MG63 (cell line): ENCODE results near the gene KLLN. TPM values are rescaled to one million over a fixed set of nuclear protein-coding genes. Genes with fewer than 3 reads are reported as not detected.
A peak's percentile ranks its signal among the peaks of the same experiment; 100 is the strongest.
"Not testable (repeated sequence)": the region's sequence is repeated elsewhere in the genome, so short reads cannot be mapped to it uniquely, and the experiment has no call there.

Source experiments
- DNase-seq: peaks from one replicate; pipeline ENCODE4 v3.0.0-alpha.2; 2020
- H3K27me3 ChIP-seq: fragments of 250-450 bp; sonication (Bioruptor Pico); 2 replicates; pipeline ENCODE4 v1.5.1; 2020; ENCODE audit warnings: mild to moderate bottlenecking, moderate library complexity
- H3K36me3 ChIP-seq: fragments of 250-450 bp; sonication (Bioruptor Pico); 2 replicates; pipeline ENCODE4 v1.5.1; 2020; ENCODE audit warnings: mild to moderate bottlenecking, moderate library complexity
- H3K4me3 ChIP-seq: fragments of 250-450 bp; sonication (Bioruptor Pico); 2 replicates; pipeline ENCODE4 v1.5.1; 2020; ENCODE audit warnings: mild to moderate bottlenecking, moderate library complexity
- H3K9me3 ChIP-seq: fragments of 250-450 bp; sonication (Bioruptor Pico); 2 replicates; pipeline ENCODE4 v1.5.1; 2020; ENCODE audit warnings: mild to moderate bottlenecking, moderate library complexity
- total RNA-seq: library from RNA; depleted of rRNA; stranded (reverse); fragments of >200 nt; shearing (Covaris generic); gene quantifications from 2 replicates; pipeline ENCODE4 v1.2.3, GENCODE V29; 2014; ENCODE audit warnings: low replicate concordance

Gene KLLN
- total RNA-seq, 1 experiment from 2014 or later, result not detected

GRCh38 chr10:87872828-87873227 lies 9.5 kb upstream of the KLLN start:
- DNase-seq, result no peak
- no peak overlapping the region for H3K4me3 ChIP-seq
- no peaks in the 10 kb centered on the region for H3K27me3 ChIP-seq
- H3K9me3 ChIP-seq, result no peaks in the 10 kb centered on the region
- H3K36me3 ChIP-seq, result no peaks in the 10 kb centered on the region; the same call in 1 of the 2 replicates

DNA sequence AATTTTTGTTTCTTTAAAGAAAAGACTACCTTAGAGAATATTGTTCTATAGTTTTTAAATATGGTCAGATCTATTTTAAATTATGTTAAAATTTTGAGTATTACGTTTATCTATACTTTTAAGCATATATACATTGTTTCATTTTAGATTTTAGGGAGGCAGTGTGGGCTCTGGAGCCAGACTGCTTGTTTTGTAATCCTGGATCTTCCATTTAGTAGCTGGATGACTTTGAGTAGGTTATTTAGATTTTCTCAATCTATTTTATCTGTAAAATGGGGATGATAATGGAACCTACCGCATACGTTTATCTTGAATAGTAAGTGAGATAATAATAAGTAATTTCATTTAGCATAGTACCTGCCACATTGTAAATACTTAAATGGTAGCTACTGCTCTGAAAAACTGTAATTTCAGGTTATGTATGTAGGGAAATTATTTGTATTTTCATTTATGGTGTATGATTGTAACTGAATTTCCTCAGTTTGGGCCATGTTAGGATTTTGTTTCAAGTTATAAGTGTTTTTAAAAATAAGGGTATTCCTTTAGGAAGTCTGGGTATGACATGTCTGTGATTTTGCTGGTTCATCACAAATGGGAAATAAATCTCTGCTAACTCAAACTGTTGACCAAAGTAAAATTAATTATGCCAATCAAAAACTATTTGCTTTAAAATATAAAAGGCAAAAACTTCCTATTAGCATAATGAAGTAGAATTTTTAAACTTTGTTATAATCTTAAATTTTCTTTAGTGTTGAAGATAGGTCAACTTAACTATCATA lies 6.6 kb upstream of the KLLN start:
- DNase-seq, result no peak
- Histone ChIP-seq H3K4me3 (no peak overlapping the region), H3K9me3 (no peaks in the 10 kb centered on the region), H3K36me3 (no peaks in the 10 kb centered on the region; the same call in none of the 2 replicates), H3K27me3 (no peaks in the 10 kb centered on the region)

DNA sequence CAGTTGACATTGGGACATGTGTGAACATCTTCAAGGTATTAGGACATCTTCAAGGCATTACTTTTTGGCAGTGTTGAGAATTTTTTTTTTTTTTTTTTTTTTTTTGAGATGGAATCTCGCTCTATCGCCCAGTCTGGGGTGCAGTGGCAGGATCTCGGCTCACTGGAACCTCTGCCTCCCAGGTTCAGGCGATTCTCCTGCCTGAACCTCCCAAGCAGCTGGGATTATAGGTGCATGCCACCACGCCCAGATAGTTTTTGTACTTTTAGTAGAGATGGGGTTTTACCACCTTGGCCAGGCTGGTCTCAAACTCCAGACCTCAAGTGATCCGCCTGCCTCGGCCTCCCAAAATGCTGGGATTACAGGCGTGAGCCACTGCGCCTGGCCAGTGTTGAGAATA lies 5.8 kb upstream of the KLLN start:
- not testable (repeated sequence) for H3K4me3 ChIP-seq, H3K36me3 ChIP-seq, H3K9me3 ChIP-seq, DNase-seq, H3K27me3 ChIP-seq

DNA sequence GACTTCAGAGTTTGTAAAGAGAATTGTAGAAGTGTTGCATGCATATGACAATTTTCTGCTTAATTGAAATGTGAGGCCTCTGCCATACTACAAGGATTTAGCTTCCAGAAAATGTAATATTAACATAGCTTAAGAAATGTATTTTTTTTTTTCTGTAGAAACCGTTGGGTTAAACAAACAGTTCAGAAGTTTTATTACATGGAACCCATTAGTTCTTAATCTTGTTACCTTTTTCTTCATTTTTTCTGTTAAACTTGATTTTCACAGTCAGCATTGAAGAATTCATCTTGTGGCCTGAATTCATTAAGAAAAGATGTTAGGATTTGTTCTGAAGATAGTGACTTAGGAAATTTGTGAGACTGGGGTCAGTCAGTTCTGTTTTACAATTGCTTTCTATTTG lies 4.9 kb upstream of the KLLN start:
- Histone ChIP-seq H3K4me3 (peak overlapping the region; percentile 63), H3K27me3 (no peaks in the 10 kb centered on the region), H3K36me3 (no peaks in the 10 kb centered on the region; the same call in none of the 2 replicates), H3K9me3 (no peaks in the 10 kb centered on the region)
- DNase-seq, result no peak

DNA sequence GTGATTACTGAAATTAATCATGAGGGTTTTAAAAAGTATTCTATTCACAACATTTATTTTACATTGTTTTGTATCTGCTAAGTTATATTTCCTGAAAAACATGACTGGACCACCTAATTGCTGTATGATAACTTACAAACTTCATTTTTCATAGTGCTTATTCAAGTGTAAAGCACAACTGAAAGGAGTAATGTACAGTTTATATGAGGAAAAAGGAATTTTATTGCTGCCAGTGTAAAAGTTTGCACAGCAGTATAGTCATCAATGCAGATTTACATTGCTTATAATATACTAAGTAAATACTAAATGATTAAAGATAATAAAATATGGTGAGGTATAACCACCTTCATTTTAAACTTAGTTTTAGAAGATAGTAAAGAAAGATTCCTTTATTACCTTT lies 4.1 kb upstream of the KLLN start:
- no peaks in the 10 kb centered on the region for H3K9me3 ChIP-seq
- no peak for DNase-seq
- H3K27me3 ChIP-seq, result no peaks in the 10 kb centered on the region
- no peaks in the 10 kb centered on the region; the same call in none of the 2 replicates for H3K36me3 ChIP-seq
- H3K4me3 ChIP-seq, result peak overlapping the region; percentile 63

- Histone ChIP-seq H3K27me3 (no peaks in the 10 kb centered on the region), H3K4me3 (peak overlapping the region; percentile 63)
- DNase-seq, result no peak
Measured at GRCh38 chr10:87866412-87866974, 3.2 kb upstream of the KLLN start.

DNA sequence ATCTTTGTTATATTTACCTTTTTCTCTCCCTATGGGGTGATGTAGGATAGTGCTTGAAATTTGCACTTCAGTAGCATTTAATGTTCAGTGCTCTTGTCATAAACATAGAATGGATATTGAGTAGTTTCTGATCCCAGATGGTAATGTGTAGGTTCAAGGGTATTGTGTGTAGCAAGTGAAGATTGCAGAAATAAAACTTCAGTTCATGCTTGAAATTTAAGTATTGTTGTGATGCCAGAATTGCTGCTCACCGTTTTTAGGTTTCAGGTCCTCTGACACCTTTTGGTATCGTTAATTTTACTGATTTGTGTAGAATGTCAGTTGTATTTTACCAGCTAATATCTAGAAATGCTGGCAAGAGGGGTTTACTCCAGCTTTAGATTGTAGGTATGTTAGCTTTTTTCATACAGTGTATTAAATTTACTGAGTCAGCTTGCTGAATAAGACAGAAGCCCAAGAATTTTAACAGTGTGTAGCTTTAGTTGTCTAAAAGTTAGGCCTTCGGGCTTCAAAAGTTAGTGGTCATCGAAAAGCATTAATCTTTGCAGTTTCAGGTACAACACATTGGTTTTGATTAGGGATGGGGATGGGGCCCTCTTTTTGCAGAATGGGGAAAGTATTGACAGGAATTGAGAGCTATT lies 2.0 kb upstream of the KLLN start:
- DNase-seq, result no peak
- Histone ChIP-seq H3K4me3 (peak overlapping the region; percentile 63), H3K9me3 (no peaks in the 10 kb centered on the region), H3K36me3 (no peaks in the 10 kb centered on the region; the same call in none of the 2 replicates), H3K27me3 (no peaks in the 10 kb centered on the region)

More at GRCh38 chr10:87866412-87866974, 3.2 kb upstream of the KLLN start:
- Histone ChIP-seq H3K36me3 (no peaks in the 10 kb centered on the region; the same call in none of the 2 replicates), H3K9me3 (no peaks in the 10 kb centered on the region)

- Histone ChIP-seq H3K27me3 (no peaks in the 10 kb centered on the region), H3K4me3 (peak overlapping the region; percentile 63), H3K9me3 (no peaks in the 10 kb centered on the region), H3K36me3 (no peaks in the 10 kb centered on the region; the same call in 1 of the 2 replicates)
- no peak for DNase-seq
Measured at GRCh38 chr10:87864496-87865059, 1.2 kb upstream of the KLLN start.

GRCh38 chr10:87863951-87864495 lies 690 bp upstream of the KLLN start:
- not testable (repeated sequence) for H3K27me3 ChIP-seq, H3K36me3 ChIP-seq, H3K9me3 ChIP-seq
- H3K4me3 ChIP-seq, result peak overlapping the region; percentile 63
- DNase-seq, result peak; percentile 43

DNA sequence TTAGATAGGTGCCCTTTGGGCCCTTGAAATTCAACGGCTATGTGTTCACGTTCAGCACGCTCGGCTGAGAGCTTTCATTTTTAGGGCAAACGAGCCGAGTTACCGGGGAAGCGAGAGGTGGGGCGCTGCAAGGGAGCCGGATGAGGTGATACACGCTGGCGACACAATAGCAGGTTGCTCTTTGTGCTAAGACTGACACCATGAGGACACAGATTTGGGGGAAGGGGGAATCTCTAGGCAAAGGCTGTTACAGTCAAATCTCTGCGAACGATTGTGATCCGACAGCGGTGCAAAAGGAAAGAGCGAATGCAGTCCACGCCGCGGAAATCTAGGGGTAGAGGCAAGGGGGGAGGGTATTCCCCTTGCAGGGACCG lies 667 bp downstream of the KLLN start:
- Histone ChIP-seq H3K27me3 (no peaks in the 10 kb centered on the region), H3K36me3 (no peaks in the 10 kb centered on the region; the same call in 1 of the 2 replicates), H3K4me3 (peak overlapping the region; percentile 63), H3K9me3 (no peaks in the 10 kb centered on the region)
- peak; percentile 35 for DNase-seq

GRCh38 chr10:87861953-87862678 lies 1.2 kb downstream of the KLLN start:
- Histone ChIP-seq H3K36me3 (no peaks in the 10 kb centered on the region; the same call in 1 of the 2 replicates), H3K9me3 (no peaks in the 10 kb centered on the region), H3K4me3 (peak overlapping the region; percentile 63), H3K27me3 (no peaks in the 10 kb centered on the region)
- DNase-seq, result peak; percentile 32

DNA sequence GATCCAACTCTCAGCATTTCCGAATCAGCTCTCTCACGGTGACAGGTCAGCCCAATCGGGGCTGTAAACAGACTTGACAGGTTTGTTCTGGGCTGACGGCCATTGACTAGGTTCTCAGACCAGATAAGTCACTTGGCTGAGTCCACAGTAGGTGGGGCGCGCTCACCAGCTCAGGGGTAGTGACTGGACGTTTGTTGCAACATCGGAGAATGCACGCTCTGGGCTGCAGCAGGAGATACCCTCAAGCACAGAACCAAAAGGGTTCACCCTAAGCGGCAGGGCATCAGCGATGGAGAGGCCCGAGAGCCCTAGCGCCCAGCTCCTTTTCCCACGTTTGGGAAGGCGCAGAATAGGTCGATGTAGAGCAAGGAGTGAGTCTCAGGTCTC lies 1.8 kb downstream of the KLLN start:
- Histone ChIP-seq H3K36me3 (no peaks in the 10 kb centered on the region; the same call in 1 of the 2 replicates), H3K9me3 (no peaks in the 10 kb centered on the region), H3K4me3 (no peak overlapping the region), H3K27me3 (no peaks in the 10 kb centered on the region)
- DNase-seq, result no peak

GRCh38 chr10:87860816-87861403 lies 2.4 kb downstream of the KLLN start:
- no peak overlapping the region for H3K4me3 ChIP-seq
- no peaks in the 10 kb centered on the region for H3K36me3 ChIP-seq
- no peaks in the 10 kb centered on the region; the same call in 1 of the 2 replicates for H3K9me3 ChIP-seq
- H3K27me3 ChIP-seq, result no peaks in the 10 kb centered on the region
- DNase-seq, result no peak

GRCh38 chr10:87860156-87860795 lies 3.1 kb downstream of the KLLN start:
- H3K9me3 ChIP-seq, result no peaks in the 10 kb centered on the region; the same call in 1 of the 2 replicates
- no peaks in the 10 kb centered on the region for H3K27me3 ChIP-seq
- DNase-seq, result peak; percentile 29
- H3K36me3 ChIP-seq, result no peaks in the 10 kb centered on the region
- H3K4me3 ChIP-seq, result no peak overlapping the region

DNA sequence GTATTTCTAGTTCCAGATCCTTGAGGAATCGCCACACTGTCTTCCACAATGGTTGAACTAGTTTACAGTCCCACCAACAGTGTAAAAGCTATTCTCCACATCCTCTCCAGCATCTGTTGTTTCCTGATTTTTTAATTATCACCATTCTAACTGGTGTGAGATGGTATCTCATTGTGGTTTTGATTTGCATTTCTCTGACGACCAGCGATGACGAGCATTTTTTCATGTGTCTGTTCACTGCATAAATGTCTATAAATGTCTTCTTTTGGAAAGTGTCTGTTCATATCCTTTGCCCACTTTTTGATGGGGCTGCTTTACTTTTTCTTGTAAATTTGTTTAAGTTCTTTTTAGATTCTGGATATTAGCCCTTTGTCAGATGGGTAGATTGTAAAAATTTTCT lies 7.7 kb downstream of the KLLN start:
- not testable (repeated sequence) for H3K4me3 ChIP-seq, H3K27me3 ChIP-seq, DNase-seq, H3K36me3 ChIP-seq, H3K9me3 ChIP-seq

DNA sequence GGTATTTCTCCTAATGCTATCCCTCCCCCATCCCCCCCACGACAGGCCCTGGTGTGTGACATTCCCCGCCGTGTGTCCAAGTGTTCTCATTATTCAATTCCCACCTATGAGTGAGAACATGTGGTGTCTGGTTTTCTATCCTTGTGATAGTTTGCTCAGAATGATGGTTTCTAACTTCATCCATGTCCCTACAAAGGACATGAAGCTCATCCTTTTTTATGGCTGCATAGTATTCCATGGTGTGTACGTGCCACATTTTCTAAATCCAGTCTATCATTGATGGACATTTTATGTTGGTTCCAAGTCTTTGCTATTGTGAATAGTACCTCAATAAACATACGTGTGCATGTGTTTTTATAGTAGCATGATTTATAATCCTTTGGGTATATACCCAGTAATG lies 8.1 kb downstream of the KLLN start:
- not testable (repeated sequence) for DNase-seq, H3K4me3 ChIP-seq, H3K27me3 ChIP-seq, H3K36me3 ChIP-seq, H3K9me3 ChIP-seq
